Renal pelvis (tissue), 4 donors: ENCODE results near the gene COL18A1. TPM values are rescaled to one million over a fixed set of nuclear protein-coding genes. Genes with fewer than 3 reads are reported as not detected.
A peak's percentile ranks its signal among the peaks of the same experiment; 100 is the strongest.

Source experiments
- DNase-seq: peaks from one replicate; pipeline ENCODE4 v3.0.0-alpha.2; 2013
- polyA plus RNA-seq, 3 donors: library from polyadenylated mRNA; unstranded; fragments of 120-200 nt; gene quantifications; one replicate each; pipeline ENCODE4 v1.2.1, GENCODE V29; 2013; ENCODE audit not compliant: insufficient read length in 3 of 3

Gene COL18A1
- polyA plus RNA-seq, 3 donors = 174 to 228 (median 196) TPM

DNA sequence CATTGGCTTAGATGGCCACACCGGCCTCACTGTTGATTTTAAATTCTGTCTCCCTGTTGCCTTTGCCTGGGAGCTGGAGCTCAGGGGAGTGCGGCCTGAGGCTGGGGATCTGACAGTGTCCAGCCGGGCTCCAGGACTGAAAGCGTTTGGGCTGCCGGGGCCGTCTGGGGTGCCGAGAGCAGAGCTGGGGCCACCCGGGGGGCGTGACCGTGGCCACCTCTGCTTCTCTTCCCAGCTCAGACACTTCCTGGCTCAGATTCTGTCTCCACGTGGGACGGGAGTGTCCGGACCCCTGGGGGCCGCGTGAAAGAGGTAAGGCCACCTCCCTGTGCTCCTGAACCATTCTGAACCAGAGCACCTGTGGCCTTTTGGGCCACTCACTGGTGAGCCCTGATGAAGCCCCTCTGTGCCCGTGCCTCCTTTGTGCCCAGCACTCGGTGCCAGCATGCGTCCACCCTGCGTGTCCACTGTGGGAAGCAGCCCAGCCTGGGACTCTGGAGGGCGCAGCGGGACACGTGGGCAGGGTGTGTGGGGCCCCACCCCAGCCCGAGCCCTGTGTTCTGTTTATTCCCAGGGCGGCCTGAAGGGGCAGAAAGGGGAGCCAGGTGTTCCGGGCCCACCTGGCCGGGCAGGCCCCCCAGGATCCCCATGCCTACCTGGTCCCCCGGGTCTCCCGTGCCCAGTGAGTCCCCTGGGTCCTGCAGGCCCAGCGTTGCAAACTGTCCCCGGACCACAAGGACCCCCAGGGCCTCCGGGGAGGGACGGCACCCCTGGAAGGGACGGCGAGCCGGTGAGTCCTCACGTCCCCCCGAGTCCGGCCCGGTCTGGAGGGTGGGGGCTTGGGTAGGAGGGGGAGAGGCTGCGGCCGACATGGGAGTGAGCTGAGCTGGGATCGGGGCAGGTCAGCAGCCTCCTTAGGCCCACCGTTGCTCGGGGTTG, 72.5 kb downstream of the COL18A1 start:
- no peak for DNase-seq

GRCh38 chr21:45478115-45478801, 73.3 kb downstream of the COL18A1 start:
- peak; percentile 55 for DNase-seq

DNA sequence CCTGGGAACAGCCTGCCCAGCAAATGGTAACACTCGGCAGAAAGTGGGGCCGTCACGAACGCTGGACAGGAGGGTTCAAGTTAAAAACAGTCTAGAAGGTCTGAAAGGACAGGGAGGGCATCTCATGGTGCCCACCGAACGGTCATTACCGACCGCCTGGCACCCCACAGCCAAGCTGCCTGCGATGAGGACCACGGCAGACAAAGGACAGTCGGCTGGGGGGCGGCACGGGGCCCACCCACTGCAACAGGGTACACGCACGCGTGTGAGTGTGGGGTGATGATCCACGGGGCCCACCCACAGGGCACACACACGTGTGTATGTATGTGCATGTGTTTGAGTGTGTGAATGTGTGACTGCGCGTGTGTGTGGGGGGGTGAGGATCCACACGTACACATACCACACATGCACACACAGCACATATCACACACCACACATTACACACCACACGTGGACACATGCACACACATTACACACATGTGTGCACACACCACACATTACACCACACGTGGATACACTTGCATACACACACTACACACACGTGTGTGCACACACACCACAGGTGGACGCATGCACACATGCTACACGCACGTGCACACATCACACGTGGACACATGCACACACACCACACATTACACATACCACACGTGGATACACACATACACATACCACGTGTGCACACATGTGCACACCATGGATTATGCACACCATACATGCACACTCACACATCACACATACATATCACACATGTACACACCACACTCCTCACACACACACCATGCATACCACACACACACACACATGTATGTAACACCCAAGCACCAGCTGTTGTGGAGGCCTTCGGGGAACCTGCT, 74.1 kb downstream of the COL18A1 start:
- no peak for DNase-seq

DNA sequence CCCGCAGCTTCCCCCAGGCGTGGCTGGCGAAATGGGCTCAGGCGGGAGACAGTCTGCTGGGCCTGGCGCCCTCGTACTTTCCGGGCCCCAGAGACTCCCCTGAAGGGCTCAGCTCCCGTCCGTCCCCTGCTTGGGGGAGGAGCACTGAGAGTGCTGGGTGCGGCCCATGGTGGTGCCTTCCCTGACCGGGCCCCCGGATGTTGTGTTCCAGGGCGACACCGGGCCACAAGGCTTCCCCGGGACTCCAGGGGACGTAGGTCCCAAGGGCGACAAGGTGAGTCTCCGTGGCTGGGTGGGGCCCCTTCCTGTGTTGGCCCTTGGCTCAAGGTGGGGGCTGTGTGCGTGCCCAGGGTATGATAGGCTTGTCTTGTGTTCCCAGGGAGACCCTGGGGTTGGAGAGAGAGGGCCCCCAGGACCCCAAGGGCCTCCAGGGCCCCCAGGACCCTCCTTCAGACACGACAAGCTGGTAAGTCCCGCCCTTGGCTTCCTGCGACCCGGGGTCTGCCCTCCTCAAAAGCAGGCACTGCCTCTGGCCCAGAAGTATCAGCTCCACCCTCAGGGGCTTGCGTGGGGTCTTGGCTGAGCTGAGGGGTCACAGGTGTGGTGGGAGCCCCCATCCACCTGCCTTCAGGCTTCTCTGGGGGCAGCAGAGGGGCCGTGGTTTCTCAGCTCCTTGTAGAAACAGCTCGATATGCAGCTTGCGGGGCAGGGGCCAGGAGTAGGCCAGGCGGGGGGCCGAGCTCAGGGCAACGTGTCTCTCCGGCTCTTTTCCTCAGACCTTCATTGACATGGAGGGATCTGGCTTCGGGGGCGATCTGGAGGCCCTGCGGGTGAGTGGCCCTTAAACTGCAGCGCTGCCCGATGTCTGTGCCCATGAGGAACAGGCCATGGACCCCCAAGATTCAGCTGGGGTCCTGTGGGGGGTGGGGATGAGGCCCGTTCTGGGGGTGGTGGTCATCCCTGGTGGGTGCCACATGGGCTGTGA, 75.0 kb downstream of the COL18A1 start:
- no peak for DNase-seq

- no peak for DNase-seq
These were observed 75.9 kb downstream of the COL18A1 start for GRCh38 chr21:45480701-45481500.

DNA sequence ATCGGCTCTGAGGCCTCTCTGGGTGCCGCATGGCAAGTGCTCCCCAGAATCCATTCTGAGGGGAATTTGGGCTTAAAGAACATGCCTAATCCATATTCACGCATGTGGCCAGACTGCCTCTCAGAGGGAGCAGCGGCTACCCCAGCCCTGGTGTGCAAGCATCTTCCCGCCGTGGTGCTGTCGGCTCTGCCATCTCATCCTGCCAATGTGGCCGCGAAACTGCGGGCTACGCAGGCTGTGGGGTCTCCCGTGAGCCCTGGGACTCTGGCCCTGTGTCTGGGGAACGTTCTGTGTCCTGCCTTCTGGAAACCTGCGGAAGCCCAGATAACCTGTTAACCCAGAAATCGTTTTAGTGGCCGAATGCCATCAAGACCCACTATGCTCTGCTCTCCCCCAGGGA, 76.6 kb downstream of the COL18A1 start:
- no peak for DNase-seq

- DNase-seq = no peak
These were observed 77.3 kb downstream of the COL18A1 start for GRCh38 chr21:45481977-45482898.

GRCh38 chr21:45482899-45483821, 78.2 kb downstream of the COL18A1 start:
- no peak for DNase-seq

- DNase-seq = no peak
These were observed 79.4 kb downstream of the COL18A1 start for GRCh38 chr21:45484318-45484717.

GRCh38 chr21:45485686-45486442, 80.9 kb downstream of the COL18A1 start:
- DNase-seq = no peak

DNA sequence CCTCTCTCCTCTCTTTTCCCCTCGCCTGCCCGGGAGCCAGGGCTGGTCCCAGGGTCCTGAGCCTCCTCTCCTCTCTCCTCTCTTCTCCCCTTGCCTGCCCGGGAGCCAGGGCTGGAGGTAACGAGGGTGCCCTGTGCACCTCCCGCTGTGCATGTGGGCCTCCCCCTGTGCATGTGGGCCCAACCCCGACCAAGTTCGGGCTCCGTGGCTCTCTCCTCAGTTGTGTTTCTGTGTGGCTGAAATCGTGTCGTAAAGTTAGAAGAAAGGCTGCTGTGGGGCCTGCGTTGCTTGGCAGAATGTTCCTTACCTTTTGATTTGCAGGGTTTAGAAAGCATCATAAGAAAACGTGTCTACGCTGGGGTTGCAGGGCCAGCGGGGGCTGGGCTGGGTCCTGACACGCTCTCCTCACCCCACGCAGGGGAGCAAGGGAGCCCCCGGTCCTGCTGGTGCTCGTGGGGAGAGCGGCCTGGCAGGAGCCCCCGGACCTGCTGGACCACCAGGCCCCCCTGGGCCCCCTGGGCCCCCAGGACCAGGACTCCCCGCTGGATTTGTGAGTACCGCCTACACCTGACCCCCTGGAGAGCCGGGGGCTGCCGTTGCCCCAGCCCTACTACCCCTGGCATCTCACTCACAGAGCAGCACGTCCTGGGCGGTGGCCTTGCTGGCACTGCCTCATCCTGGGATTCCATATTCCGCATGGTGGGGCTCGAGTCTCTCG, 81.6 kb downstream of the COL18A1 start:
- DNase-seq = no peak

DNA sequence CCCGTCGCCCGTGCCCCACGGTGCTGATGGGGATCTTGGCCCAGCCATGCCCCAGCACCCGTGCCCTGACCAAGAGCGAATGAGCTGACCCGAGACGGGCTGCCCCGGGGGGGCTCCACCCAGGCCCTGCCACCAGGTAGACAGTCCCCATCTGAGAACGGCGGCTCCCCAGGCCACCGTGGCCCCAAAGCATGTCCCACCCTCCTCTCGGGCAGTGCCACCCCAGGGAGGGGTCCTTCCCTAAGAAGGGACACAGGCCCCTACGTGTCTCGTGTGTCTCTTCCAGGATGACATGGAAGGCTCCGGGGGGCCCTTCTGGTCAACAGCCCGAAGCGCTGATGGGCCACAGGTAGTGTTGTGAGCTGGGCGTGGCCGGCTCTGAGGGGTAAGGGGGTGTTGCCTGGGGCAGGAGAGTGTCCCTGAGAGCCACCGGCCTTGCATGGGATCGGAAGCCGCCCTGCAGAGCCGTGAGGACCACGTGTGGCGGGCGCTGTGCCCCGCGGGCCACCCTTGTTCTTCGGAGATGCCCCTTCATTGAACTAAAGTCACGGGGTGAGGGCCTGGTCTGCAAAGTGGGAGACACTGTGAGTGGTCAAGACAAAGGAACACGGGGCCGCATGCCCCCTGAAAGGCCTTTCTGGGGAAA, 82.3 kb downstream of the COL18A1 start:
- DNase-seq = no peak

DNA sequence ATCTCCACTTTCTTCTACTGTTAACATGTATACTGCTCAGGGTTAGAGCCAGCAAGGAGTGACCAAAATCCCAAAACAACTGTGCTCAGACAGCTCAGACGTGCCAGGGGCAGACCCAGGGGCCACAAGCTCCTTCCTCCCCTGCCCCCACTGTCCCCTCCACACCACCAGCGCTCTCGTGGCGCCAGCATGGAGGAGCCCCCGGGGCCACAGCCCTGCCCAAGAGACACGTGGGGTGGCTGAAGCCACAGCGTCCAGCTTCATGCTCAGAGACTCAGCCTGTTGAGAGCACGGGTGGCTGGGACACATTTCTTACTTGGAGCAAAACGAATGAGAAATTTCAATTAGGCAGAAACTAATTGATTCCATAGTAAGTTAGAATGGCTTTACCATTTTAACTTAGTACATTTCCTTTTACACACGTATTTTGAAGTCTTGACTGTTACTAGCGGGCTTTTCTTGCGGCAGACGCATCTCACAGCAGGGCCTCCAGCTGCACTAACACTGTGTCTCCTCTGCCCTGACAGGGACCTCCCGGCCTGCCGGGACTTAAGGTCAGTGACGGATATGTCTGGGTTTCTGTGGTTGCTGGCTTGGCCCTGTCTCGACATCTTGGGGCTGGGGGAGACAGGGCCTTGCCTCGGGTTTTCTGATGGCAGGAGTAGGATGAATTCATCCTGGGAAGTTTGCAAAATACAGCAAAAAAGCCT, 83.1 kb downstream of the COL18A1 start:
- no peak for DNase-seq

- DNase-seq = no peak
These were observed 84.2 kb downstream of the COL18A1 start for GRCh38 chr21:45488931-45489721.

DNA sequence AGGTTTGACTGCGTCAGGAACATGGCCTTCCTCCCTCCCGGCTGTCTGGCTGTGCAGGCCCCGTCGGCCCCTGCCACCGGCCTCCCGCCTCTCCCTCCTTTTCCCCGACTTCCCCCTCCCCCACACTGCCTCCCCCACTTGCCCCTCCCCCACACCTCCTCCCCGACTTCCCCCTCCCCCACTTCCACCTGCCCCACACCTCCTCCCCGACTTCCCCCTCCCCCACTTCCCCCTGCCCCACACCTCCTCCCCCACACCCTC, 84.7 kb downstream of the COL18A1 start:
- DNase-seq = no peak
